RWPE1 (cell line): ENCODE results near the gene DNAJC5.

ENCODE experiments used
- CTCF ChIA-PET: fragments of 350-600 bp; sonication (Branson Sonifier 250); formaldehyde crosslinking; extraction: SDS; loops from one replicate; lab custom pipeline; 2021; lab: Yijun Ruan, JAX
- POLR2A ChIA-PET: fragments of 400-600 bp; formaldehyde crosslinking; extraction: SDS; loops from one replicate; lab custom pipeline; 2020; ENCODE audit warnings: antibody characterized with exemption; ENCODE audit not compliant: low non-redundant PET; lab: Yijun Ruan, JAX
- DNase-seq: peaks from one replicate; pipeline ENCODE4 v3.0.0; 2012; ENCODE audit warnings: low spot score
- H3K27ac ChIP-seq: fragments of 450-650 bp; 2 replicates; pipeline ENCODE4 v1.5.1; 2017
- CTCF ChIP-seq: fragments of 450-650 bp; conservative IDR thresholded peaks from 2 replicates; pipeline ENCODE4 v1.5.1; 2017; ENCODE audit warnings: low read depth, mild to moderate bottlenecking

The DNAJC5 gene

GRCh38 chr20:63939061-63939935 lies 44.4 kb downstream of the DNAJC5 start:
- ChIA-PET CTCF (interaction anchor here (0.7 kb wide), 1 partner anchor 27 kb away, joined by 3 read pairs; no protein-coding TSS in a partner anchor), POLR2A (no interaction called here)
- H3K27ac ChIP-seq, result peak overlapping the region; percentile 91
- TF ChIP-seq CTCF, result no peak
- DNase-seq, result no peak

GRCh38 chr20:63940071-63940471 lies 45.1 kb downstream of the DNAJC5 start:
- CTCF ChIA-PET, result interaction anchor here (0.6 to 1.0 kb wide), 2 partner anchors 33 to 43 kb away, joined by 4 read pairs; no protein-coding TSS in a partner anchor
- TF ChIP-seq CTCF, result no peak
- POLR2A ChIA-PET, result no interaction called here
- H3K27ac ChIP-seq, result peak overlapping the region; percentile 91
- DNase-seq, result no peak

- CTCF ChIA-PET, result interaction anchor here (0.6 to 1.3 kb wide), 5 partner anchors 23 to 397 kb away, joined by 3 to 5 read pairs (median 4); no protein-coding TSS in a partner anchor
- no peak for DNase-seq
- no peak for TF ChIP-seq CTCF
- POLR2A ChIA-PET, result interaction anchor here (0.9 kb wide), 1 partner anchor 76 kb away, joined by 3 read pairs; the partner anchor contains the start of gene TPD52L2
- peak overlapping the region; percentile 91 for H3K27ac ChIP-seq
Measured at GRCh38 chr20:63940472-63941266, 45.7 kb downstream of the DNAJC5 start.

- peak overlapping the region; percentile 91 for H3K27ac ChIP-seq
- peak; percentile 99 for DNase-seq
- ChIA-PET CTCF (interaction anchor here (0.6 to 1.3 kb wide), 4 partner anchors 24 to 398 kb away, joined by 3 to 5 read pairs (median 4); no protein-coding TSS in a partner anchor), POLR2A (interaction anchor here (0.9 kb wide), 1 partner anchor 77 kb away, joined by 3 read pairs; the partner anchor contains the start of gene TPD52L2)
- no peak for TF ChIP-seq CTCF
Measured at GRCh38 chr20:63941282-63942081, 46.6 kb downstream of the DNAJC5 start.

GRCh38 chr20:63942250-63942951 lies 47.5 kb downstream of the DNAJC5 start:
- no peak for TF ChIP-seq CTCF
- POLR2A ChIA-PET, result no interaction called here
- CTCF ChIA-PET, result interaction anchor here (1.1 kb wide), 1 partner anchor 8 kb away, joined by 4 read pairs; no protein-coding TSS in a partner anchor
- peak; percentile 79 for DNase-seq
- peak overlapping the region; percentile 99 for H3K27ac ChIP-seq
